Measurements from ENCODE around the gene KCNIP2.

- TF ChIP-seq, protein P1, sequence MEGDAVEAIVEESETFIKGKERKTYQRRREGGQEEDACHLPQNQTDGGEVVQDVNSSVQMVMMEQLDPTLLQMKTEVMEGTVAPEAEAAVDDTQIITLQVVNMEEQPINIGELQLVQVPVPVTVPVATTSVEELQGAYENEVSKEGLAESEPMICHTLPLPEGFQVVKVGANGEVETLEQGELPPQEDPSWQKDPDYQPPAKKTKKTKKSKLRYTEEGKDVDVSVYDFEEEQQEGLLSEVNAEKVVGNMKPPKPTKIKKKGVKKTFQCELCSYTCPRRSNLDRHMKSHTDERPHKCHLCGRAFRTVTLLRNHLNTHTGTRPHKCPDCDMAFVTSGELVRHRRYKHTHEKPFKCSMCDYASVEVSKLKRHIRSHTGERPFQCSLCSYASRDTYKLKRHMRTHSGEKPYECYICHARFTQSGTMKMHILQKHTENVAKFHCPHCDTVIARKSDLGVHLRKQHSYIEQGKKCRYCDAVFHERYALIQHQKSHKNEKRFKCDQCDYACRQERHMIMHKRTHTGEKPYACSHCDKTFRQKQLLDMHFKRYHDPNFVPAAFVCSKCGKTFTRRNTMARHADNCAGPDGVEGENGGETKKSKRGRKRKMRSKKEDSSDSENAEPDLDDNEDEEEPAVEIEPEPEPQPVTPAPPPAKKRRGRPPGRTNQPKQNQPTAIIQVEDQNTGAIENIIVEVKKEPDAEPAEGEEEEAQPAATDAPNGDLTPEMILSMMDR (IDR thresholded peaks at IDR 0.05), result no peak
- TF ChIP-seq POLR2A (IDR thresholded peaks at IDR 0.05), result no peak
Measured at GRCh38 chr10:101817337-101818118, 26.1 kb downstream of the KCNIP2 start.
